Loucy (cell line): ENCODE data around the gene PDGFD.

ENCODE experiments used
- H2AFZ ChIP-seq: fragments of 200-600 bp; sonication (generic); 2 replicates; pipeline ENCODE4 v1.6.0; 2016; ENCODE audit warnings: antibody characterized with exemption, mild to moderate bottlenecking, low read length, moderate library complexity
- H3F3A ChIP-seq: fragments of 200-600 bp; 2 replicates; pipeline ENCODE4 v1.6.0; 2016; ENCODE audit warnings: antibody characterized with exemption, low read depth, mild to moderate bottlenecking
- H3K27me3 ChIP-seq: fragments of 200-600 bp; sonication (generic); 2 replicates; pipeline ENCODE4 v1.6.1; 2014; ENCODE audit warnings: low read length, mild to moderate bottlenecking; ENCODE audit not compliant: insufficient read depth, poor library complexity, severe bottlenecking
- H3K36me3 ChIP-seq: fragments of 200-600 bp; sonication (generic); 2 replicates; pipeline ENCODE4 v1.6.1; 2016; ENCODE audit warnings: low read length; ENCODE audit not compliant: insufficient read depth
- H3K4me1 ChIP-seq: fragments of 200-600 bp; sonication (generic); 2 replicates; pipeline ENCODE4 v1.5.1; 2014; ENCODE audit warnings: low read length, mild to moderate bottlenecking; ENCODE audit not compliant: insufficient read depth, poor library complexity, severe bottlenecking
- H3K4me2 ChIP-seq: fragments of 200-600 bp; sonication (generic); 2 replicates; pipeline ENCODE4 v1.6.0; 2014; ENCODE audit warnings: antibody characterized with exemption, low read length, low read depth, mild to moderate bottlenecking; ENCODE audit not compliant: poor library complexity, severe bottlenecking
- H3K4me3 ChIP-seq: fragments of 200-600 bp; sonication (generic); 2 replicates; pipeline ENCODE4 v1.5.1; 2014; ENCODE audit warnings: low read length, mild to moderate bottlenecking, mixed read lengths; ENCODE audit not compliant: poor library complexity, severe bottlenecking
- H3K79me2 ChIP-seq: fragments of 200-600 bp; sonication (generic); 2 replicates; pipeline ENCODE4 v1.6.1; 2014; ENCODE audit warnings: low read length; ENCODE audit not compliant: insufficient read depth
- H3K9ac ChIP-seq: fragments of 200-600 bp; sonication (generic); 2 replicates; pipeline ENCODE4 v1.6.0; 2014; ENCODE audit warnings: mild to moderate bottlenecking, low read depth, low read length, moderate library complexity; ENCODE audit not compliant: poor library complexity, severe bottlenecking
- H3K9me2 ChIP-seq: fragments of 200-600 bp; sonication (generic); replicated peaks from 2 replicates; pipeline ENCODE4 v1.6.1; 2016; ENCODE audit warnings: low read depth, low read length, mixed read lengths
- H3K9me3 ChIP-seq: fragments of 200-600 bp; sonication (generic); 2 replicates; pipeline ENCODE4 v1.6.1; 2014; ENCODE audit warnings: mild to moderate bottlenecking, antibody characterized with exemption, low read length, low read depth; ENCODE audit not compliant: insufficient read depth
- H4K20me1 ChIP-seq: fragments of 200-600 bp; sonication (generic); 2 replicates; pipeline ENCODE4 v1.6.0; 2014; ENCODE audit warnings: antibody characterized with exemption, low read length, mild to moderate bottlenecking; ENCODE audit not compliant: insufficient read depth, poor library complexity, severe bottlenecking
- EZH2phosphoT487 ChIP-seq: fragments of 200-600 bp; IDR thresholded peaks from 2 replicates; pipeline ENCODE4 v1.6.1; 2018; ENCODE audit warnings: antibody characterized with exemption, mild to moderate bottlenecking, moderate library complexity, borderline replicate concordance
- TF ChIP-seq, protein P1 (sequence below): fragments of 200-600 bp; sonication (generic); conservative IDR thresholded peaks from 2 replicates; pipeline ENCODE4 v1.5.1; 2014; ENCODE audit warnings: mild to moderate bottlenecking, antibody characterized with exemption, low read length

Gene PDGFD

DNA sequence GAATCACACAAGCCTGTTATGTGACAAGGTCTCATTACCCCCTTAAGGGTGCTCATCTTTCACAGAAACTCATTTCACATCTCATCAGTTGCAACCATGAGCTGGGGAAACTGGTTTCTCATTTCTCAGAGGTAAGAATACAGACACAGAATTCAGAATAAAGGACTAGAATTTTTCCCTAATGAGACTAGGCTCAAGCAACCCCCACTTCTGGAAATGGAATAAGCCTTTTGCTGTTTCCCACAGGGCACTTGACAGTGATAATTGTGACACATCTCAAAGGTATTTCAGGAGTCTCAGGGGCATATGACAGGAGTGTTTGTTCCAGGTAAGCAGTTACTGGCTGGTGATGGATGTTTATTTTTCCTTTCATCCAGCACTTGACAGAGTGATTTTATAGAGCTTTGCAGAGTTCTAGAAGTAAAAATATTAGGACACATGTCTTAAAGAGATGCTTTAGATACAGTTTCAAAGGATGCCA lies 240.5 kb downstream of the PDGFD start:
- H3K4me3 ChIP-seq, result no peak overlapping the region
- H2AFZ ChIP-seq, result 0 out of 2 replicates have a peak overlapping the region, but pooled peaks have one; percentile 8
- no peaks in the 10 kb centered on the region for H3K9me2 ChIP-seq
- no peaks in the 10 kb centered on the region for H3K36me3 ChIP-seq
- H3K4me1 ChIP-seq, result no peaks in the 10 kb centered on the region
- H3K9ac ChIP-seq, result no peak overlapping the region
- no peaks in the 10 kb centered on the region for H3K9me3 ChIP-seq
- H3K79me2 ChIP-seq, result no peaks in the 10 kb centered on the region
- H3K4me2 ChIP-seq, result no peak overlapping the region
- TF ChIP-seq, protein P1, sequence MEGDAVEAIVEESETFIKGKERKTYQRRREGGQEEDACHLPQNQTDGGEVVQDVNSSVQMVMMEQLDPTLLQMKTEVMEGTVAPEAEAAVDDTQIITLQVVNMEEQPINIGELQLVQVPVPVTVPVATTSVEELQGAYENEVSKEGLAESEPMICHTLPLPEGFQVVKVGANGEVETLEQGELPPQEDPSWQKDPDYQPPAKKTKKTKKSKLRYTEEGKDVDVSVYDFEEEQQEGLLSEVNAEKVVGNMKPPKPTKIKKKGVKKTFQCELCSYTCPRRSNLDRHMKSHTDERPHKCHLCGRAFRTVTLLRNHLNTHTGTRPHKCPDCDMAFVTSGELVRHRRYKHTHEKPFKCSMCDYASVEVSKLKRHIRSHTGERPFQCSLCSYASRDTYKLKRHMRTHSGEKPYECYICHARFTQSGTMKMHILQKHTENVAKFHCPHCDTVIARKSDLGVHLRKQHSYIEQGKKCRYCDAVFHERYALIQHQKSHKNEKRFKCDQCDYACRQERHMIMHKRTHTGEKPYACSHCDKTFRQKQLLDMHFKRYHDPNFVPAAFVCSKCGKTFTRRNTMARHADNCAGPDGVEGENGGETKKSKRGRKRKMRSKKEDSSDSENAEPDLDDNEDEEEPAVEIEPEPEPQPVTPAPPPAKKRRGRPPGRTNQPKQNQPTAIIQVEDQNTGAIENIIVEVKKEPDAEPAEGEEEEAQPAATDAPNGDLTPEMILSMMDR, result no peak
- TF ChIP-seq EZH2phosphoT487, result no peak
- no peaks in the 10 kb centered on the region for H3K27me3 ChIP-seq
- no peaks in the 10 kb centered on the region for H3F3A ChIP-seq
- no peaks in the 10 kb centered on the region for H4K20me1 ChIP-seq

DNA sequence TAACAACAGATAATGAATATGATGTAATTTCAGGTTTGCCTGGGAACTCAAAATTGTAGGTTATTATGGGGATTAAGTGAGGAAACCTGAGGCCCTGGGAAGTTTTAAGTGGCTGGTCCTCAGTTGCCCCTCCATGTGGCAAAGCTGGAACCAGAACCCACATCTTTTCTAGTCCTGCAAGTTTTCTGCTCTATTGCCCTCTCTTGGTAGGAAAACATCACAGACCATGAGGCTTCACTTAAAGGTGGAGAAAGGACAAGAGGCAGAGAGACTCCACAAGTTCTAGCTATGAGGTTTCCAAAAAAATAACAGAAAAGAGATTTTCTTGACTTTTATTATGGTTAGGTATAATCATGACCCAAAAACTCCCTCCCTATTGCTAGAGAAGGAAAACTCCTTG lies 243.0 kb downstream of the PDGFD start:
- no peak for TF ChIP-seq EZH2phosphoT487
- TF ChIP-seq, protein P1, result peak; percentile 54
- Histone ChIP-seq H3K27me3 (no peaks in the 10 kb centered on the region), H3K79me2 (no peaks in the 10 kb centered on the region), H3K4me2 (no peak overlapping the region), H3K9me2 (no peaks in the 10 kb centered on the region), H3K4me3 (no peak overlapping the region), H4K20me1 (no peaks in the 10 kb centered on the region), H3K9me3 (no peaks in the 10 kb centered on the region), H3F3A (no peaks in the 10 kb centered on the region), H2AFZ (no peak overlapping the region), H3K9ac (no peak overlapping the region), H3K4me1 (no peaks in the 10 kb centered on the region), H3K36me3 (no peaks in the 10 kb centered on the region)

DNA sequence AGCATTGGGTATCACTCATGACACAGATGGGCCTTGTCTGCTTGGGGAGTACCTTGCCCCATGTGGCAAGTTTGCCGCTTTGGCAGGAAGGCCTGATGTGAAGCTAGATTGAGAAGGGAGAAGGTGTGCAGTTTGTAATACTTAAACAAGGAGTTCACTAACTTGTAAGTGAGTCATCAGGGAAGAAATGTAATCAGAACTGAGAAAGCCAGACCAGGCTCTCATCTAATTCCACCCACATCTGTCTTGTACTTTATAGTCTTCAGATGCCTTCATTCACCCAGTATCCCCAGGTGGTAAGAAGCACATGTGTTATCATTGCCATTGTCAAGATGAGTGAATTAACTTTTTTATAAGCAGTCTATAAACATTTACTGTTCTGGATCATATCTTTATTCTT lies 243.5 kb downstream of the PDGFD start:
- TF ChIP-seq EZH2phosphoT487, result no peak
- TF ChIP-seq, protein P1, result no peak
- Histone ChIP-seq H2AFZ (no peak overlapping the region), H3K27me3 (no peaks in the 10 kb centered on the region), H3K36me3 (no peaks in the 10 kb centered on the region), H3K79me2 (no peaks in the 10 kb centered on the region), H3K9me2 (no peaks in the 10 kb centered on the region), H3K9me3 (no peaks in the 10 kb centered on the region), H3K4me3 (no peak overlapping the region), H3F3A (no peaks in the 10 kb centered on the region), H3K4me2 (no peak overlapping the region), H3K9ac (no peak overlapping the region), H3K4me1 (no peaks in the 10 kb centered on the region), H4K20me1 (no peaks in the 10 kb centered on the region)
